ENCODE results near the gene PIK3R6. TPM values are rescaled to one million over a fixed set of nuclear protein-coding genes. Genes with fewer than 3 reads are reported as not detected.

The PIK3R6 gene, protein sequence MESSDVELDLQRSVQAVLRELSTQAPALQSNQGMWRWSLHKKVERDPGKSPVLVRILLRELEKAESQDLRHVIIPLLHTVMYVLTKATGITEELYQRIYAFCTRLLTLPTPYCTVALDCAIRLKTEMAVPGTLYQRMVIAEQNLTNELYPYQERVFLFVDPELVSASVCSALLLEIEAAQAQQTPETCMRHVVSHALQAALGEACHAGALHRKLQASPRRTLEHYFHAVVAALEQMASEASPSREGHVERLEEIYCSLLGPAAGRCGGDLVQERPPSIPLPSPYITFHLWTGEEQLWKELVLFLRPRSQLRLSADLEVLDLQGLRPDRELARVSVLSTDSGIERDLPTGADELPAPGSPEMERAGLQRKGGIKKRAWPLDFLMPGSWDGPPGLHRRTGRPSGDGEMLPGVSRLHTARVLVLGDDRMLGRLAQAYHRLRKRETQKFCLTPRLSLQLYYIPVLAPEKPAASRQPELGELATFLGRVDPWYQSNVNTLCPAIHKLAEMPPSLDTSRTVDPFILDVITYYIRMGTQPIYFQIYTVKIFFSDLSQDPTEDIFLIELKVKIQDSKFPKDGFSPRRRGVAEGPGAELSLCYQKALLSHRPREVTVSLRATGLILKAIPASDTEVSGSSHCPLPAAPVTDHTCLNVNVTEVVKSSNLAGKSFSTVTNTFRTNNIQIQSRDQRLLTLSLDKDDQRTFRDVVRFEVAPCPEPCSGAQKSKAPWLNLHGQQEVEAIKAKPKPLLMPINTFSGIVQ
- polyA plus RNA-seq (ENCODE audit: insufficient read length in 4 of 4): 1 to 10 TPM; 1.1 to 1.8 (median 1.5) TPM

DNA sequence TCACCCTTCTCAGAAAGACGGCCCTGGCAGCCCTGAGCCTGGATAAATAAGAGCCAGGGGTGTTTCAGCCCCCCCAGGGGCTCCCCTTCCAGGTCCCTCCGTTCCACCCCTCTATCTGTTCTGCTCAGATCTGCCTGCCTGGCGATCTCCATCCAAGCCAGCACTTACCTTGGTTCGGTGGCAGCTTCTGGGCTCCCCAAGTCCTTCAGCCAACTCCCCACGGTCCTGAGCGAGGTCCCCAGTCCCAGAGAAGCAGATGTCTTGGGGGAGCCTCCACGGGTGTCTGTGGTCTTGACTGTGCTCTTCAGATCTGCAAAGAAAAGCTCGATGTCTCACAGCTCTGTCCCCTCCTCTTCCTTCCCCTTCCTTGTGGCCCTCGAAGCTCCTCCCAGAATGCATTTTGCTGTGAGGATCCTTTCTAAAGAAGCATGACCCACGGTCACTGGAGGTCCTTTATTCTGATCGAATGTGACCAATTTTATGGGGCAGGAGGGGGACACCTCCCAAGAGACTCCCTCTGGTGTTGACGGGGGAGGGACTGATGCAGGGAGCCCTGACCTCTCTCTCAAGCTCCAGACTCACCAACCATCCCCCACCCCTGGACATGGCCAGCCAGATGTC, at the start of gene PIK3R6:
Gene PIK3R6 (minus strand): TSS at position 314 of the 621 bp plus-strand sequence. CDS start 17,880 bp downstream, outside the sequence.
- no peak for DNase-seq (ENCODE audit: low read depth in 4 of 4, low spot score in 2 of 4)

DNA sequence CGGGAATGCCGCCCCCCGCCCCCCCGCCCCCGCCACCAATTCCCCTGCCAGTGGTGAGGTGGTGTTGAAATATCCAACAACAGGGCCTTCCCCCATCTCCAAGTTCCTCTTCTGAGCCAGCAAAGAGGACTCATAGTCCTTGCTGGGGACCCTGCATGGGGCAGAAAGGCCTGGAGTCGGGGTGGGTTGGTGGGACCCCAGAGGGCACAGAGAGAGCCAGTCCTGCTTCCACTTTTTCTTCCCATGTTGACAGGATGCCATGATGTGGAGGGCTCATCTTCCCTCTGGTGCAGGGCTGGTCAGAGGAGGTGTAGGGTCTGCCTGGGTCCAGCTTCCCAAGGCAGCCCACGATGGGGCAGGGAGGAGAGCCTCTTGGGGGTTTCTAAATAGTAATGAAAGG, 49.0 kb upstream of the PIK3R6 start:
- no peak for DNase-seq (ENCODE audit: low read depth in 4 of 4, low spot score in 2 of 4)

DNA sequence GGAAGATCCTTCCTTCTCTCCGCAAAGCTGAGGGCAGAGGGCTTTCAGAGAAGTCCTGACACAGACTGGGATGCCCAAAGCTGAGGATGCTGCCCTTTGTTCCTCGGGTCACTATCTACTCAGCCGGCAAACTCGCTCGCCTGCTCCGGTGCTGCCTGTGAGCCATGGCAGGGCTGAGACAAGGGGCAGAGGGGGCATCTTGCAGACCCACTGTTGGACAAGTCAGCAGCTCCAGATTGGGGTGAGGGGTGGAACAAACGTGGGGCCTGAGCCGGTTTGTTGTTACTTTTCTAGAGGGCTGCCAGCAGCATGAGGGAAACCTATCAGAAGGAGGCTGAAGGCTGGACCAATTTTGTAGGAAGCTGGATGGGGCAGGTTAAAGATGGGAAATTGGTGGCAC, 47.1 kb upstream of the PIK3R6 start:
- no peak for DNase-seq (ENCODE audit: low read depth in 4 of 4, low spot score in 2 of 4)

DNA sequence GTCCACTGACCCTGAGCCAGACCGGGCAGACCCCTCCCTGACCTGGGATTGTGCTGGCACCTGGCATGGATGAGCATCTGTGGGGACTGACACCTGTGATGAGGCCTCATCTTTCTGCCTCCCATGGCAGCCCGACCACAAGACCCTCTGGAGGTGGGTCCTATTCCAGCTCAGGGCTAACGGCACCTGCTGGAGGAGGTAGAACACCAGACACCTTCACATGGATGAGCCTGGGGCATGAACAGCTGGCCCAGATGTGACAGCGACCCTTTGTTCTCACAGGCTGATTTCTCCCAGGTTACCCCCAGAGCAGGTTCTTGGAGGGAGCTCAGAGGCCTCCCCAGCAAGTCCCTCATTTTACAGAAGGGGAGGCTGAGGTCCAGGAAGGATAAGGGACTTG, 46.4 kb upstream of the PIK3R6 start:
- no peak for DNase-seq (ENCODE audit: low read depth in 4 of 4, low spot score in 2 of 4)

DNA sequence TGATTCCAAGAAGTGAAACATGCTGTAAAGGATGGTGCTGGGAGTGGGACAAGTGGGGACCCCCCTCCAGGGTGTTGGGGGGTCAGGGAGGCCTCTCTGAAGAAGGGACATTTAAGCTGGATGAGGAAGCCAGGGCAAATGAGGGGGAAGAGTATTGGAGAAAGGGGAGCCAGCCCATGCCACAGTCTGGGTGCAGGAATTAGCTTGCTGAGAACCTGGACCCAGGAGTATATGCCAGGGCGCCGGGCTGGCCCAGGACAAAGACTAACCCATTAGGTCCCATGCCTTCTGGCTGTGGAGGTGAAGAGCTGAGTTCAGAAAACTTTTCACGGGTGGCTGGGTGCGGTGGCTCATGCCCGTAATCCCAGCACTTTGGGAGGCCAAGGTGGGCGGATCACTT, 45.6 kb upstream of the PIK3R6 start:
- DNase-seq (ENCODE audit: low read depth in 4 of 4, low spot score in 2 of 4): no peak

DNA sequence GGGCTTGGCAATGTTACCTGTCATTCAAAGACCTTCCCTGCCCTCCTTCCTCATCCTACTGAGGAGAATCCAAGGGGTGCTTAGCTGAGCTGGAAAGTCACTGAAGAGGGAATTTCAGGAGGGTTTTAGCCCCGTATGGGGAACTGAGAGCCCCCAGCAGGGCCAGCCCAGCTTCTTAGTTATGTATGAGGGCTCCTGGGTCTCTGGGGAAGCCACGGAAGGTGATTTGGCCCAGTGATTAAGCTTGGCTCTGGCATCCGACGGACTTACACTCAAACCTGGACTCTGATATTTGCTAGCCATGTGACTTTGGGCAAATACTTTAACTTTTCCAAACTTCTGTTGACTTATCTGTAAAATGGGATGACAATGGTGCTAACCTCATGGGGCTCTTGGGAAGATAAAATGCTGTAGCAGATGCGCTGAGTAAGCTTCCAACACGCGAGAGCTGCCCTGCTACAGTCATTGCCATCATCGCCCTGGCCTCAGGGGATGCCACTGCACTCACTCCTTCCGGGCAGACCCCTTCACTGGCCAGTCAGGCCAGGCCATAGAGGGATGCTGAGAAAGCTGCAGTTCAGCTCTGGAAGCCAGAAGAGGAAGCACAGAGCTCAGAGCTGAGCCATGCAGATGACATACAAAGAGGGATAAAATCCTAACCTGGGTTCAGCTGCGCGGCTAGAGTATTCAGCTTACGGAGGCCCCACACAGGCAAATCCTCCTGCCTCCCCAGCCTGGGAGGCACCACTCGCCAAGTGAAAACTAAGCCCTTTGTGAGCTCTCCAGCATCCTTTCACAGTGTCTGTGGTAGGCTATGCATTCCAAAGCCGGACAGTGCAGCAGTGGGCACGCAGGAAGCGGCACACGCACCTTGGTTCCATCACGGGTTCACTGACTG, 44.9 kb upstream of the PIK3R6 start:
- DNase-seq (ENCODE audit: low read depth in 4 of 4, low spot score in 2 of 4): no peak

DNA sequence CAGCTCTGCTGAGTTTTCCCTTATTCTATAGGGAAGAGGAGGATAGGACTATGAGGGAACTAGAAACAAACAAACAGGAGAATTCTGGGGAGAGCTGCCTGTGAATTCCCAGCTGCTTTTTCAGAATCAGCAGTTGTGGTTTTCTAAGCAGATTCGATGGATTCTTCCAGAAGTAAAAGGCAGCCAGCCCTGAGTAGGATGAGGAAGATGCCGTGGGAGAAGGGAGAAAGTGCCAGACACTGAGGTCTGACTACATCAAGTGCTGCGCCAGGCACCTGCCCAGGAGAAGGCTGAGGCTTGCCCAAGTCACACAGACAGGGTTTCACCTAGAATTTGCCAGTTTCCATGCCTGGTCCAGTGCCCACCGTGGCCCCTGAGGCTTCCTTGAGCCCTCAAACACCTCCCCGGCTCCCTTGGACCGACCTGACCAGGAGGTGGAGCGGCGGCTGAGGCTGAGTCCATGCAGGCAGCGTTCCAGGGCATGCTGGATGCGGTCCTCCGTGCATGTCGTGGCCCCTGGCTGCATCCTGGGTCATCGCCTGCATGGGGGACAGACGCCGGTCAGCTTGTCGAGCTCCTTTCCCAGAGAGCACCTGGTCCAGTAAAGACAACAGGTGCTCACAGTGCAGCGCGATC, 43.6 kb upstream of the PIK3R6 start:
- DNase-seq (ENCODE audit: low read depth in 4 of 4, low spot score in 2 of 4): no peak

DNA sequence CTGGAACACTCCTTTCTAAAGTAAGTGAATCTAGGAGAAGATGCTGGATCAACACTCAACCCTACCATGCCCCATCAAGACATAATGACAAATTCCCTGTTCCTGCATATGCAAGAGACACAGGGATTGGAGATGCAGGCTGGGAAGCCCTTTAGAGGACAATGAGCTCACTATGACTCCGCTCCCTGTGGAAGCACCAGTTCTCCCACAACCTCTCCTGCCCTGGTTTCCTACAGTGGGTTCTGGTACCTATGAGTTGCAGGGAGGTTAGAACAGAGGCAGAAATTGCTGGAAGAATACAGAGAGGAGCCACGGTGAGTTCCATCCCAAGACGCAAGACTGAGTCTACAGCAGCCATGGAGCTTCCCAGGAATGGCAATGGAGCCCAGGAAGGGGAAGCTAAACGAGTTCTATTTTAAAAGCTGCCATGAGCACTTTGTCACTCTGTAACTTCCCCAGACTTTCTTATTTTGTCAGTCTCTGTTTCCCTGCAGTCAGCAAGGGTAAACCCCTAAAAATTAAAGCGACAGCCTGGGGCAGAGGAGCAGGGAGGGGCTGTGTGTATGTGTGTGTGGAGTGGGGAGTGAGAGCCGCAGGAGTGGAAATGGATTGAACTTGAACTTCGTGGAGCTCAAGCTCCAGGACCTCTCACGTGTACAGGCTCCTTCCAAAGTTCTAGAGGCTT, 42.3 kb upstream of the PIK3R6 start:
- no peak for DNase-seq (ENCODE audit: low read depth in 4 of 4, low spot score in 2 of 4)

DNA sequence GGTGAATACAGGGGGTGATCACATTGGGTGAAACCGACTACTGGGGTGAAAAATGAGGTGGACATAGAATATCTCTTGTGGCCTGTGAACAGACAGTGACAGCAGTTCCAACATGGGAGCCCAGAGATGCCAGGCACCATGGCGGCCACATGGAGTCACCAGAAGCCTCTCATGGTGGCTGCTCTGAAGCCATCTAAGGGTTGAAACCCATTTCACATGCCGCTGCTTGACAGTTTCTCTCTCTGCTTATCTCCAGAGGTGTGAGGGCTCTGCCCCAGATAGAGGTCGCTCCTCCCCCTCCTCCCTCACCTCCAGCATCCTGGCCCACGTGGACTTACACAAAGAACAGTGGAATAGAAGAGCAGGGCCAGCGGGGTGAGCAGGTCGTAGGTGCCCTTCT, 37.9 kb upstream of the PIK3R6 start:
- DNase-seq (ENCODE audit: low read depth in 4 of 4, low spot score in 2 of 4): no peak

DNA sequence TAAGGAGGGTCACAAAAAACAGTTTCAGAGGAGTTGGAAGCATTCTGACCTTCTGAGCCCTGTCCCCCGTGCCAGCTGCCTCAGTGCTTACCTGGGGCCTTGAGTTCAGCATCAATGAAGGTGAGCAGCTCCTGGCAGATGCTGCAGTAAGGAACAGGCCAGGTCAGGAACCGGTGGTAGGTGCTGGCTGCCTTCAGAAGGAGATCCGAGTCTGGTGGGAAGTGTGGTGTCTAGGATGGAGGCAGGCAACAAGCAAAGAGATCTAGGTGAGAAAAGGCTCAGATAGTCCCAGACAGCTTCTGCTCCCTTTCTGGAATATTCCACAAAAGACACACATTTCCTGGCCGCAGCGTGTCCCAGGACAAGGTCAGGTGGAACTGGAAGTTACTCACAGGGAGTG, 37.2 kb upstream of the PIK3R6 start:
- no peak for DNase-seq (ENCODE audit: low read depth in 4 of 4, low spot score in 2 of 4)

DNA sequence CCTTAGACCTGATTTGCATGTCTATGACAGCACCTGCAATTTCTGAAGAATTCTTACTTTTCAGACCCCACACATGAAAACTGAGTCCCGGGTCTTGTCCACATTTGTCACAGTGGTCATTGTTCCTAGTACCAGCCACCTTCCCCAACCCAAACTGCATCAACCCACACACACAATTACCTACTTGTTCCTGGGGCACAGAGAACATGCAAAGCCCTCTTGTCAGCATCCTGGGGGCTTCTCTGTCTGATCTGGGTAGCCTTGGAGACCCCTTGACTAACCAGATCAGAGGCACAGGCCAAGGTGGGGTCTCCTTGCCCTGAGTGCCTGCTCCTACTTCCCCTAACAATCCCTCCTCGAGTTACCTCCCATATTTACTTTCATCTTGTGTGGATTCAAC, 36.7 kb upstream of the PIK3R6 start:
- DNase-seq (ENCODE audit: low read depth in 4 of 4, low spot score in 2 of 4): no peak

DNA sequence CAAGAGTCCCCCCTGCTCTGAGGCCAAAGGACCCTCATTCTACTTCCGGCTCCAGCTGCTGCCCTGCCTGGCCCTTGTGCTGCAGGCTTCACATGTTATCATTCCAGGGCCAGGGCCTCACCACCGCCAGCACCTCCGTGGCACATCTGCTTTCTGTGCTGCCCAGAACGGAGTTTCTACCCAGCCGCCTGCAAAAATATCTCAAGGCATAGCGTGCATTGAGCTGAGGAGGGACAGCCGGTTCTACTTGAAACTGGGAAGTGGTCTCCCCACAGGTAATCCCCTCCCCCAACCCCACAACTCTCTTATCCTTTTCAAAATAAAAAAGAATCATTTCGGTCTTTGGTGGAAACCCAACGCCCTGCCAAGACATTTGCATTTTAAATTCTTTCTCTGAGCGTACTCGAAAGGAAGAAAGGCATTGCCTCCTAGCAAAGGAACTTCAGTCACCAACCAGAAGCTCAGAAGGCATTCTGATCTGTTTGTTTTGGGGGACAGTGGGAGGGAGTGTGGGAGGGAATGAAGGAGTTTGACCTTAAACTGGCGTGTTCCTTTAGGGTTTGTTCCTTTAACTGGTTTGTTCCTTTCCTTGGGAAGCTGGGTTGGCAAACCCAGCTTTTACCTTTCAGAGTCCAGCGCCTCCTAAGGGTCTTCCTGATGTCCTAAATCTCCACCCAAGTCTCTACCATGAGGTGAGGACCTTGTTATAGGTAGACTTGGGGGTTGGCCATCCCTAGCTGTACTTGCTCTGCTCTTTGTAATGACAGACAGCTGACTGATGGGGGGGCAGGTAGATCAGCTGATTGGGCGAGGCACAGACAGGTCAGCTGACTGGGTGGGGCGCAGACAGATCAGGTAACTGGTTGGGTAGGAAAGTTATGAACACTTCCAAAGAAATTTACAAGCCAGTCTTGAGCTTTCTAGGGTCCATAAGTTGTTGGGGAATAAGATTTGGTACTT, 33.4 kb upstream of the PIK3R6 start:
- DNase-seq (ENCODE audit: low read depth in 4 of 4, low spot score in 2 of 4): no peak

DNA sequence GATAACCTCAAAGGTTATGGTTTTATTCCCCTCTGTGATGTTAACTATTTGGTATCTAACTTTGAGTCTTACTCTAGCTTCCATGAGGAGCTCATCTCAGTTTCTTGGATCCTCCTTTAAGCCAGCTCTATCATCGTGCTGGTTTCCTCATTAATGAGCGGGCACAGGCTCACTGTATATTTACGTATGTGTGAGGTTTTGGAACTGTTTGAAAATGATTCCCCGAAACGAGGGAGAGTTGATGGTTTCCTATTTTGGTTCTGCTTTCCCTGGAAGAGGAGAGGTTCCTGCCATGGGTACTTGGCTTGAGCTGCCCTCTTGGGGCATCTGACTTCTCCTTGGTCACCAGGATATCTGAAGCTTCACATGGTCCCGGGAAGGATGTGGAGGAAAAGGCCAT, 32.7 kb upstream of the PIK3R6 start:
- DNase-seq (ENCODE audit: low read depth in 4 of 4, low spot score in 2 of 4): no peak

DNA sequence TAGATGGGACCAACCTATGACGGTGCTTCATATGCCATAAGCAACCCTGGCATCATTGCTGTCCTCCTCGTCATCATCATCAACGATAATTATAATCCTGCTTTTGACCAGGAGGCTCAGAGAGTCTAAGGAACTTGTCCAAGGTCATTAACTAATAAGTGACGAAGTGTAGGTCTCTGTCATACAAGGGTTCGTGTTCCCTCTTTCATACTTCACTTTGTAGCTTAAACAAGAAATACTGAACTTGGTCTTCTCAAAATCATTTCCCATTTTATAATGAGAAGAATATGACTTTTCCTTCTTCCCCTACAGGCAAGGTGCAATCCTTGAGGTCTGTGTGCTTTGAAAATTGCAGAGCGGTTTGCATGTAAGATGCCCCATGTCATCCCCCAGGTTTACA, 31.2 kb upstream of the PIK3R6 start:
- no peak for DNase-seq (ENCODE audit: low read depth in 4 of 4, low spot score in 2 of 4)

DNA sequence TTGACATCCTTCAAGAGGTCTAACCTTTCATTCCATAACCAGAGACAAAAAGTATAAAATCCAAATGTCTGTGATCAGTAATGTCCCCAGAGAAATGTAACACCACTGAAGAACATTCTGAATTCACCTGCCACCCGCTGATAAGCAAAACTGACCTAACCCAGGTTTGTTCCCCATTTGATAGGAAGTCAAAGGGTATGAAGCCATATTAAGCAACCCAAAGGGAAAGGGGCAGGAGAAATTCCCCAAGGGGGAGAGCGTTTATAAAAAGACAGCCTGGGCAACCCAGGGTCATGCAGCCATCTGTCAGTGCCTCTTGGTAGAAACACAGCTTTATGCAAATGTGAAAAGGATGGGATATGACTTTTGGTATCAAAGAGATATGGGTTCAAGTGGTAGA, 30.7 kb upstream of the PIK3R6 start:
- DNase-seq (ENCODE audit: low read depth in 4 of 4, low spot score in 2 of 4): no peak

DNA sequence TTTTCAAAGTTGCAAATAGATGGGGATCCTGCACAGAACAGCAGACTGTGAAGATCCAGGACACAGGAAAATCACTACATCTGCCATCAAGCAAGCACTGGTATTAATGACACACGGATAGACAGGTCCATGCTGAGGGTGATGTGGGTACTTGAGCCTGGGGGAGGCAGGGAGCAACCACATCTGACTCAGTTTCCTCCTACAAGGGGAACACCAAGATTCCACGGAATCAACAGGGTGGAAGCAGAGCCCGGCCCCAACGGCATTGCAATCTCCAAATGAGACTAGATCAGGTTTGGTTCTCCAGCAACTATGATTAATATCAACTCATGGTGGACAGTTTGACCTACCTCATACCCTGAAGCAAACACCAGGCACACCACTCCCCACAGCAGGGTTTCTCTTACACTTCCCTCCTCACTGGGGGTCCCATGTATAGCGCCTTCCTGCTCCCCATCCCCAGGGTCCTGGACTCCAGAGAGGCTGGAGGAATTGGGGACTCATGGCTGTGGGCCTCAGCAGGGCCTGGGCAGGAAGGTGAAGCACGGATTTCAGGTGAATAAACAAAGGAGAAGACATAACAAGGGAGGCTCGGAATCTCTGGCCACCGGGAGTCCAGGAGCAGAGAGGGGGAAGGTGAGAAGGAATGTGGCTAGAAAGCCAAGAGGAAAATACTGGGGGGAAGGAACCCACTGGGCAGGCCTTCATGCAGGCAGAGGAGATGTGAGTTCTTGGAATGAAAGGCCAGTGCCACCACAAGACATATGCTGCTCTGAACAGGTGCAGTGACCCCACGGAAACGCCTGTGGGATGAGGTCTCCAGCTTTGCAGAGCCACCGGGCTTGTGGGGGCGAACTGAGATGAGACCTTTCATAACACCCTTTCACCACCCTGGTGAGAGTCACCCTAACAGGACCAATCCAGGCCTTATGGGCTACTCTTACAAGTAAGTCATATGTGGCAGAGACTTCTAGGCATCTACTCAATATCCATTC, 29.5 kb upstream of the PIK3R6 start:
- no peak for DNase-seq (ENCODE audit: low read depth in 4 of 4, low spot score in 2 of 4)

DNA sequence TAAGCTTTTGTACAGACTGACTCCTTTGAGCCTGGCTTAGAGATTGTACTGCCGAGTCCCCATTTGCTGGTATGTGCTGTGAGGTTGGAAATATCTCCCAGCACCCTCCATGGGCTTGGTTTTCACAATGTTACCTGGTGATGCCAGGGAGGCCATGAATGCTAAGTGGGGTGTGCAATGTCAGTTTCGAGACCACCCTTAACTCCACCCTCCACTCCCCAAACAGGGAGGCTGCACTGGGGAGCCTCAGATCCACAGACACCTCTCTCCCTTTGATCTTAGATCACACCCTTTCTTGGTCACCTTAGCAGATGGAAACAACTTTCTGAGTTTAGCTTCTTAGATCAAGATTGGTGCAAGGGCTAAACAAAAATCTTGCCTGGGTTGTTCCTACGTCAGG, 28.6 kb upstream of the PIK3R6 start:
- DNase-seq (ENCODE audit: low read depth in 4 of 4, low spot score in 2 of 4): no peak

Measured in left renal cortex interstitium (tissue), 4 donors.